Endothelial cell of hepatic sinusoid (primary cell): Measurements from ENCODE around the gene ITGAV.

ENCODE experiments used
- in situ Hi-C: cut with HindIII; loops from 2 replicates; pipeline ENCODE4 v1.10.0; 2017; ENCODE audit warnings: low sequenced_read_pairs

ITGAV gene

GRCh38 chr2:186659383-186659782 is 69.5 kb downstream of the ITGAV start:
- in situ Hi-C loops = no loop called here

GRCh38 chr2:186664385-186665043 is 74.7 kb downstream of the ITGAV start:
- in situ Hi-C loops = no loop called here

- in situ Hi-C loops = no loop called here
Observed at GRCh38 chr2:186669146-186669545, 79.3 kb downstream of the ITGAV start.

- in situ Hi-C loops = no loop called here
Observed at GRCh38 chr2:186670831-186671230, 81.0 kb downstream of the ITGAV start.

GRCh38 chr2:186675380-186675779 is 85.5 kb downstream of the ITGAV start:
- in situ Hi-C loops = no loop called here

GRCh38 chr2:186683341-186683740 is 93.5 kb downstream of the ITGAV start:
- in situ Hi-C loops = no loop called here

GRCh38 chr2:186687807-186688211 is 98.0 kb downstream of the ITGAV start:
- in situ Hi-C loops = no loop called here

- in situ Hi-C loops = no loop called here
Observed at GRCh38 chr2:186688813-186689212, 99.0 kb downstream of the ITGAV start.

GRCh38 chr2:186690786-186691185 is 100.9 kb downstream of the ITGAV start:
- in situ Hi-C loops = no loop called here

- in situ Hi-C loops = no loop called here
Observed at GRCh38 chr2:186691231-186691630, 101.4 kb downstream of the ITGAV start.

GRCh38 chr2:186691900-186692299 is 102.0 kb downstream of the ITGAV start:
- in situ Hi-C loops = no loop called here

GRCh38 chr2:186693446-186693832 is 103.6 kb downstream of the ITGAV start:
- in situ Hi-C loops = no loop called here

- in situ Hi-C loops = no loop called here
Observed at GRCh38 chr2:186695081-186695756, 105.4 kb downstream of the ITGAV start.

- in situ Hi-C loops = no loop called here
Observed at GRCh38 chr2:186696290-186696689, 106.4 kb downstream of the ITGAV start.

GRCh38 chr2:186696804-186697203 is 106.9 kb downstream of the ITGAV start:
- in situ Hi-C loops = no loop called here

GRCh38 chr2:186697536-186697935 is 107.7 kb downstream of the ITGAV start:
- in situ Hi-C loops = no loop called here

GRCh38 chr2:186699742-186700141 is 109.9 kb downstream of the ITGAV start:
- in situ Hi-C loops = no loop called here

- in situ Hi-C loops = no loop called here
Observed at GRCh38 chr2:186702006-186702405, 112.2 kb downstream of the ITGAV start.

- in situ Hi-C loops = no loop called here
Observed at GRCh38 chr2:186702501-186702900, 112.6 kb downstream of the ITGAV start.

GRCh38 chr2:186704897-186705296 is 115.0 kb downstream of the ITGAV start:
- in situ Hi-C loops = no loop called here

- in situ Hi-C loops = no loop called here
Observed at GRCh38 chr2:186709529-186710450, 119.9 kb downstream of the ITGAV start.

GRCh38 chr2:186713691-186714090 is 123.8 kb downstream of the ITGAV start:
- in situ Hi-C loops = no loop called here
